SK-N-SH treated with all-trans-retinoic acid at 6 μM for 48 hours (cell line): ENCODE measurements around the gene OR7D4.
A peak's percentile ranks its signal among the peaks of the same experiment; 100 is the strongest.
"Not testable (repeated sequence)": the region's sequence is repeated elsewhere in the genome, so short reads cannot be mapped to it uniquely, and the experiment has no call there.

Experiments
- ATAC-seq: fragments of 200-7000 bp; cut with Tn5 transposase; 3 replicates; pipeline ENCODE4 v1.9.1; 2020; ENCODE audit warnings: mild to moderate bottlenecking, moderate library complexity
- ARNTL ChIP-seq: fragments of 450-650 bp; formaldehyde crosslinking; IDR thresholded peaks from 2 replicates; pipeline ENCODE4 v1.5.0; 2020; ENCODE audit warnings: low read depth, mild to moderate bottlenecking, moderate library complexity, borderline replicate concordance
- BACH2 ChIP-seq: fragments of 250-450 bp; sonication (Bioruptor Pico); IDR thresholded peaks from 2 replicates; pipeline ENCODE4 v1.9.0; 2021; ENCODE audit warnings: mild to moderate bottlenecking, borderline replicate concordance
- CSDC2 ChIP-seq: fragments of 250-450 bp; sonication (Bioruptor Pico); IDR thresholded peaks from 2 replicates; pipeline ENCODE4 v1.5.0; 2020; ENCODE audit warnings: mild to moderate bottlenecking, moderate library complexity
- CSRNP3 ChIP-seq: fragments of 250-450 bp; sonication (Bioruptor Pico); IDR thresholded peaks from 2 replicates; pipeline ENCODE4 v1.5.1; 2021; ENCODE audit warnings: mild to moderate bottlenecking, moderate library complexity
- ESRRG ChIP-seq: fragments of 250-450 bp; sonication (Bioruptor Pico); IDR thresholded peaks from 2 replicates; pipeline ENCODE4 v1.6.1; 2021; ENCODE audit warnings: mild to moderate bottlenecking
- GLIS3 ChIP-seq: fragments of 250-450 bp; sonication (Bioruptor Pico); IDR thresholded peaks from 2 replicates; pipeline ENCODE4 v1.5.0; 2020; ENCODE audit warnings: mild to moderate bottlenecking, moderate library complexity
- ISL1 ChIP-seq: fragments of 250-450 bp; sonication (Bioruptor Pico); IDR thresholded peaks from 2 replicates; pipeline ENCODE4 v2.1.2; 2022; ENCODE audit warnings: mild to moderate bottlenecking, moderate library complexity
- OSR1 ChIP-seq: fragments of 250-450 bp; sonication (Bioruptor Pico); IDR thresholded peaks from 2 replicates; pipeline ENCODE4 v1.8.0; 2022; ENCODE audit warnings: moderate library complexity, mild to moderate bottlenecking, inconsistent platforms
- PPARA ChIP-seq: fragments of 250-450 bp; sonication (Bioruptor Pico); IDR thresholded peaks from 2 replicates; pipeline ENCODE4 v1.5.0; 2020; ENCODE audit warnings: mild to moderate bottlenecking, borderline replicate concordance
- RARB ChIP-seq: fragments of 250-450 bp; sonication (Bioruptor Pico); IDR thresholded peaks from 2 replicates; pipeline ENCODE4 v1.8.0; 2021; ENCODE audit warnings: mild to moderate bottlenecking, moderate library complexity
- SNAI2 ChIP-seq: fragments of 250-450 bp; sonication (Bioruptor Pico); IDR thresholded peaks from 2 replicates; pipeline ENCODE4 v1.5.0; 2020; ENCODE audit warnings: mild to moderate bottlenecking, moderate library complexity
- TCF4 ChIP-seq: fragments of 250-450 bp; sonication (Bioruptor Pico); IDR thresholded peaks from 2 replicates; pipeline ENCODE4 v1.8.0; 2021; ENCODE audit warnings: mild to moderate bottlenecking, moderate library complexity, borderline replicate concordance
- TOX ChIP-seq: fragments of 250-450 bp; sonication (Bioruptor Pico); IDR thresholded peaks from 2 replicates; pipeline ENCODE4 v1.8.0; 2021; ENCODE audit warnings: mild to moderate bottlenecking, moderate library complexity, borderline replicate concordance
- TSHZ2 ChIP-seq: fragments of 250-450 bp; sonication (Bioruptor Pico); IDR thresholded peaks from 2 replicates; pipeline ENCODE4 v1.5.0; 2020; ENCODE audit warnings: mild to moderate bottlenecking, moderate library complexity
- ZC3H10 ChIP-seq: fragments of 250-450 bp; sonication (Bioruptor Pico); IDR thresholded peaks from 2 replicates; pipeline ENCODE4 v1.5.1; 2021; ENCODE audit warnings: mild to moderate bottlenecking, moderate library complexity
- ZFP3 ChIP-seq: fragments of 250-450 bp; sonication (Bioruptor Pico); IDR thresholded peaks from 2 replicates; pipeline ENCODE4 v1.5.0; 2020; ENCODE audit warnings: mild to moderate bottlenecking, moderate library complexity
- ZFP30 ChIP-seq: fragments of 450-650 bp; formaldehyde crosslinking; IDR thresholded peaks from 2 replicates; pipeline ENCODE4 v1.5.0; 2022; ENCODE audit warnings: mild to moderate bottlenecking, moderate library complexity
- ZNF565 ChIP-seq: fragments of 450-650 bp; formaldehyde crosslinking; conservative IDR thresholded peaks from 2 replicates; pipeline ENCODE4 v1.5.0; 2020; ENCODE audit warnings: low read depth, mild to moderate bottlenecking, moderate library complexity
- ZNF70 ChIP-seq: fragments of 450-650 bp; formaldehyde crosslinking; IDR thresholded peaks from 2 replicates; pipeline ENCODE4 v1.5.0; 2020; ENCODE audit warnings: mild to moderate bottlenecking, moderate library complexity
- ZNF8 ChIP-seq: fragments of 450-650 bp; formaldehyde crosslinking; IDR thresholded peaks from 2 replicates; pipeline ENCODE4 v1.5.0; 2020; ENCODE audit warnings: mild to moderate bottlenecking, moderate library complexity
- TF ChIP-seq, protein P1 (sequence below): fragments of 250-450 bp; sonication (Bioruptor Pico); IDR thresholded peaks from 2 replicates; pipeline ENCODE4 v1.8.0; 2020; ENCODE audit warnings: mild to moderate bottlenecking, moderate library complexity, borderline replicate concordance
- TF ChIP-seq, protein P2 (sequence below): fragments of 250-450 bp; sonication (Bioruptor Pico); IDR thresholded peaks from 2 replicates; pipeline ENCODE4 v1.5.1; 2020; ENCODE audit warnings: low read depth, mild to moderate bottlenecking, moderate library complexity

The OR7D4 gene

GRCh38 chr19:9250630-9251029 lies 31.2 kb upstream of the OR7D4 start, which contains the start of gene OR7E24 (continued):
- no peak for TF ChIP-seq TSHZ2
- no peak for TF ChIP-seq ZFP30 (CRISPR knock-in tag)
- no peak for TF ChIP-seq ZNF70
- no peak for TF ChIP-seq ZNF565 (CRISPR knock-in tag)
- no peak for TF ChIP-seq TOX (CRISPR knock-in tag)
- no peak for TF ChIP-seq TCF4 (CRISPR knock-in tag)
- TF ChIP-seq BACH2 (CRISPR knock-in tag) = no peak
- no peak for TF ChIP-seq ESRRG (CRISPR knock-in tag)
- TF ChIP-seq ZFP3 = no peak
- no peak for TF ChIP-seq PPARA (CRISPR knock-in tag)

DNA sequence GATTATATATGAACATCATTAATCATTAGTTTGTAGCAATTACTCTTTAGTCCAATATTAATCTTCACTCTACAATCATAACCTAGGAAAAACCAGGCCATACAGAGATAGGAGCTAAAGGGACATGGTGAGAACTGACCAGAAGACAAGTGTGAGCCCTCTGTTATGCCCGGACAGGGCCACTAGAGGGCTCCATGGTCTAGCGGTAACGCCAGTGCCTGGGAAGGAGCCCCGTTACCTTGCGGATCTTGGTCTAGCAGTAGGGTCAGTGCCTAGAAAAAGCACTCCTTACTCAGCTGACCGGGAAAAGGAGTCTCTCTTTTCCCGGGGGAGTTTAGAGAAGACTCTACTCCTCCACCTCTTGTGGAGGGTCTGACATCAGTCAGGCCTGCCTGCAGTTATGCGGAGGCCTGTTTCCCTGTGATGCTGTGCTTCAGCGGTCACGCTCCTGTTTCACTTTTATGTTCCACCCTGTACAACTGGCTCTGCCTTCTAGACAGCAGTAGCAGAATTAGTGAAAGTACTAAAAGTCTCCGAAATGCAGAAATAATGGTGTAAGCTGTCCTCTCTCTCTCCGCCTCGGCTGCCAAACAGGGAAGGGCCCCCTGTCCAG lies 13.8 kb downstream of the OR7D4 start:
- peak; percentile 91 for ATAC-seq
- TF ChIP-seq BACH2 (CRISPR knock-in tag) (no peak), SNAI2 (CRISPR knock-in tag) (no peak), OSR1 (no peak)

DNA sequence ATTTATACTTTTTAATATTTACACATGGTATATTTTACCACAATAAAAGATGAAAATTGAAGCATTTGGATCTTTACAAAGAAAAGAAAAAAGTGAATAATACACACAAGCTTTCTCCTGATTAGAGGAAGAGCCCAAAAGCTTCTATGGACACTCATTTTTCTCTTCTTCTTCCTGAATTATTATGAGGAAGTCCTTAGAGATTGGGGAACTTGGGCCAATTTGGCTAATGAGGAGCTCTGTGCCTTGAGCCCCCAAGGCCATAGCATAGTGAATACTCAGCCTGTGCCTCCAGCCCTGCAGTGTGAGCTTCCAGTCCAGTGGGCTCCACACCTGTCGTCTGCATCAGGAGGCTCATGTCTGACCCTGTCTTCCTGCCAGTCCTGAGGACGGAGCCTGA lies 21.3 kb downstream of the OR7D4 start:
- not testable (repeated sequence) for ATAC-seq

- TF ChIP-seq OSR1 (no peak), GLIS3 (CRISPR knock-in tag) (no peak), ISL1 (CRISPR knock-in tag) (no peak), ESRRG (CRISPR knock-in tag) (no peak), ZNF8 (CRISPR knock-in tag) (no peak), TCF4 (CRISPR knock-in tag) (no peak), BACH2 (CRISPR knock-in tag) (no peak), PPARA (CRISPR knock-in tag) (no peak), ZC3H10 (CRISPR knock-in tag) (no peak), ZFP30 (CRISPR knock-in tag) (no peak), RARB (CRISPR knock-in tag) (no peak), ARNTL (CRISPR knock-in tag) (no peak), TSHZ2 (no peak), ZNF70 (no peak), ZFP3 (no peak), CSDC2 (CRISPR knock-in tag) (no peak), SNAI2 (CRISPR knock-in tag) (no peak), CSRNP3 (CRISPR knock-in tag) (no peak)
- TF ChIP-seq, protein P1, sequence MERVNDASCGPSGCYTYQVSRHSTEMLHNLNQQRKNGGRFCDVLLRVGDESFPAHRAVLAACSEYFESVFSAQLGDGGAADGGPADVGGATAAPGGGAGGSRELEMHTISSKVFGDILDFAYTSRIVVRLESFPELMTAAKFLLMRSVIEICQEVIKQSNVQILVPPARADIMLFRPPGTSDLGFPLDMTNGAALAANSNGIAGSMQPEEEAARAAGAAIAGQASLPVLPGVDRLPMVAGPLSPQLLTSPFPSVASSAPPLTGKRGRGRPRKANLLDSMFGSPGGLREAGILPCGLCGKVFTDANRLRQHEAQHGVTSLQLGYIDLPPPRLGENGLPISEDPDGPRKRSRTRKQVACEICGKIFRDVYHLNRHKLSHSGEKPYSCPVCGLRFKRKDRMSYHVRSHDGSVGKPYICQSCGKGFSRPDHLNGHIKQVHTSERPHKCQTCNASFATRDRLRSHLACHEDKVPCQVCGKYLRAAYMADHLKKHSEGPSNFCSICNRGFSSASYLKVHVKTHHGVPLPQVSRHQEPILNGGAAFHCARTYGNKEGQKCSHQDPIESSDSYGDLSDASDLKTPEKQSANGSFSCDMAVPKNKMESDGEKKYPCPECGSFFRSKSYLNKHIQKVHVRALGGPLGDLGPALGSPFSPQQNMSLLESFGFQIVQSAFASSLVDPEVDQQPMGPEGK = no peak
- TF ChIP-seq, protein P2, sequence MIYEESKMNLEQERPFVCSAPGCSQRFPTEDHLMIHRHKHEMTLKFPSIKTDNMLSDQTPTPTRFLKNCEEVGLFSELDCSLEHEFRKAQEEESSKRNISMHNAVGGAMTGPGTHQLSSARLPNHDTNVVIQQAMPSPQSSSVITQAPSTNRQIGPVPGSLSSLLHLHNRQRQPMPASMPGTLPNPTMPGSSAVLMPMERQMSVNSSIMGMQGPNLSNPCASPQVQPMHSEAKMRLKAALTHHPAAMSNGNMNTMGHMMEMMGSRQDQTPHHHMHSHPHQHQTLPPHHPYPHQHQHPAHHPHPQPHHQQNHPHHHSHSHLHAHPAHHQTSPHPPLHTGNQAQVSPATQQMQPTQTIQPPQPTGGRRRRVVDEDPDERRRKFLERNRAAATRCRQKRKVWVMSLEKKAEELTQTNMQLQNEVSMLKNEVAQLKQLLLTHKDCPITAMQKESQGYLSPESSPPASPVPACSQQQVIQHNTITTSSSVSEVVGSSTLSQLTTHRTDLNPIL = no peak
- no peak for ATAC-seq
Observed at GRCh38 chr19:9189535-9189934, 29.9 kb downstream of the OR7D4 start.
